ENCODE results near the gene BCL2A1. TPM values are rescaled to one million over a fixed set of nuclear protein-coding genes. Genes with fewer than 3 reads are reported as not detected.

The BCL2A1 gene
- total and polyA plus RNA-seq, 2 donors (not counting 1 experiment from before 2014, with no cell fraction given): 33.8 to 49.2 TPM

DNA sequence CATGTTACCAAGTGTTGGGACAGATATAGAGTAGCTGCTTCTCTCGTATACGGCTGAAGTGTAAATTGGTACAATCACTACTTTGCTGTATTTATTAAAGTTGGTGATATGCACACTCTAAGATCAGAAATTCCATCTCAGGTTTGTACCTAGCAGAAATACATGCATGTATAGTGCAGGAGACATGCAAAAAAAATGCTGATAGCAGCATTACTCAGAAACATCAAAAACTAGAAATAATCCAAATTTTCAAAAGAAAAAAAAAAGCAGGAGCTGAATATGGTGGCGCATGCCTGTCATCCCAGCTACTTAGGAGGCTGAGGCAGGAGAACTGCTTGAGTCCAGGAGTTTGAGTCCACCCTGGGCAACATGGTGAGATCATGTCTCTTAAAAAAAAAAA lies 31.3 kb upstream of the BCL2A1 start:
- Histone ChIP-seq H3K79me2 (ENCODE audit: control insufficient read depth, insufficient read depth, low read length) (no peaks in the 10 kb centered on the region), H3K27ac (ENCODE audit: low read length in 2 of 2) (no peak overlapping the region), H3K4me2 (replicated peaks; ENCODE audit: low read depth, low read length, poor library complexity, severe bottlenecking) (no peak overlapping the region), H3K9ac (ENCODE audit: low read length) (no peak overlapping the region), H2AFZ (ENCODE audit: insufficient read depth, low read depth, low read length, poor library complexity, severe bottlenecking) (no peak overlapping the region), H4K20me1 (ENCODE audit: control insufficient read depth, insufficient read depth, low read length, poor library complexity, severe bottlenecking) (no peaks in the 10 kb centered on the region), H3K36me3 (replicated peaks in 1 of 2; ENCODE audit: control extremely low read depth in 1 of 2, control insufficient read depth in 1 of 2, extremely low read depth in 1 of 2, insufficient read depth in 2 of 2, low read length in 1 of 2) (no peaks in the 10 kb centered on the region), H3K4me1 (ENCODE audit: control insufficient read depth in 2 of 2, insufficient read depth in 2 of 2, low read length in 2 of 2) (no peaks in the 10 kb centered on the region), H3K27me3 (replicated peaks in 1 of 4; ENCODE audit: control extremely low read depth in 1 of 4, control insufficient read depth in 3 of 4, insufficient read depth in 4 of 4, low read length in 3 of 4) (no peaks in the 10 kb centered on the region), H3K9me3 (ENCODE audit: control extremely low read depth in 1 of 3, control insufficient read depth in 2 of 3, insufficient read depth in 1 of 3, low read length in 2 of 3) (no peaks in the 10 kb centered on the region), H3K4me3 (ENCODE audit: control extremely low read depth in 1 of 5, extremely low read depth in 1 of 5, insufficient read depth in 1 of 5, low read depth in 2 of 5, low read length in 4 of 5) (no peak overlapping the region)
- CTCF ChIA-PET: interaction anchor here (0.7 to 1.8 kb wide), 2 partner anchors 9 to 616 kb away, joined by 4 to 5 read pairs; no protein-coding TSS in a partner anchor
- DNase-seq: no peak
- H3K4me1 Mint-ChIP-seq: peaks cover 8% of the 10 kb centered on the region
- WGBS (ENCODE audit: insufficient coverage): no CpG with 5 or more reads among the region's 3 CpGs
- no peak overlapping the region for H3K27ac Mint-ChIP-seq
- ATAC-seq (ENCODE audit: low read depth): no peak
- intact Hi-C loops (cut with micrococcal nuclease): no loop called here
- TF ChIP-seq, protein P1, sequence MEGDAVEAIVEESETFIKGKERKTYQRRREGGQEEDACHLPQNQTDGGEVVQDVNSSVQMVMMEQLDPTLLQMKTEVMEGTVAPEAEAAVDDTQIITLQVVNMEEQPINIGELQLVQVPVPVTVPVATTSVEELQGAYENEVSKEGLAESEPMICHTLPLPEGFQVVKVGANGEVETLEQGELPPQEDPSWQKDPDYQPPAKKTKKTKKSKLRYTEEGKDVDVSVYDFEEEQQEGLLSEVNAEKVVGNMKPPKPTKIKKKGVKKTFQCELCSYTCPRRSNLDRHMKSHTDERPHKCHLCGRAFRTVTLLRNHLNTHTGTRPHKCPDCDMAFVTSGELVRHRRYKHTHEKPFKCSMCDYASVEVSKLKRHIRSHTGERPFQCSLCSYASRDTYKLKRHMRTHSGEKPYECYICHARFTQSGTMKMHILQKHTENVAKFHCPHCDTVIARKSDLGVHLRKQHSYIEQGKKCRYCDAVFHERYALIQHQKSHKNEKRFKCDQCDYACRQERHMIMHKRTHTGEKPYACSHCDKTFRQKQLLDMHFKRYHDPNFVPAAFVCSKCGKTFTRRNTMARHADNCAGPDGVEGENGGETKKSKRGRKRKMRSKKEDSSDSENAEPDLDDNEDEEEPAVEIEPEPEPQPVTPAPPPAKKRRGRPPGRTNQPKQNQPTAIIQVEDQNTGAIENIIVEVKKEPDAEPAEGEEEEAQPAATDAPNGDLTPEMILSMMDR (IDR thresholded peaks at IDR 0.05): no peak
- no peak for TF ChIP-seq EZH2 (IDR thresholded peaks at IDR 0.05; ENCODE audit: borderline replicate concordance, insufficient read depth, low read depth, low read length, poor library complexity, severe bottlenecking)
- H3K27me3 Mint-ChIP-seq: no peaks in the 10 kb centered on the region
- no peaks in the 10 kb centered on the region for H3K9me3 Mint-ChIP-seq (ENCODE audit: insufficient read depth)
- H3K4me3 Mint-ChIP-seq: no peak overlapping the region
- POLR2A ChIA-PET: interaction anchor here (0.6 to 0.7 kb wide), 3 partner anchors 13 to 58 kb away, joined by 5 to 9 read pairs (median 7); no protein-coding TSS in a partner anchor

DNA sequence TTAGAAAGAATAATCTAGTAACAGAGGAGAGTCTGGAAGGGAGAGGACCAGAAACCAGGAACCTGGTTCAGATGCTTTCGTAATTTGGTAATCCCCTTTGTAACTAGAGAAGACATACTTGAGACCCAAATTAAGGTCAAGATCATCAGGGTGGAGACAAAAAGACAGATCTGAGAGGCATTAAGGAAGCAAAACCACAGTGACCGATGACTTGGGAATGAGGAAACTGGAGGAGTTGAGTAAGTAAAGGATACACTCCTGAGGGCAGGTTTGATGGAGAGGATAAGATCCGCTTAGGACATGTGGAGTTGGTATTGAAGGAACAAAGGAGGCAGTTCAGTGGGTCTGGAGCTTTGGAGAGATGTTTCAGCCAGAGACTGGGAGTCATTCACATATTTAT lies 23.6 kb upstream of the BCL2A1 start:
- Histone ChIP-seq H3K36me3 (replicated peaks in 1 of 2; ENCODE audit: control extremely low read depth in 1 of 2, control insufficient read depth in 1 of 2, extremely low read depth in 1 of 2, insufficient read depth in 2 of 2, low read length in 1 of 2) (no peaks in the 10 kb centered on the region), H3K9ac (ENCODE audit: low read length) (no peak overlapping the region), H3K9me3 (ENCODE audit: control extremely low read depth in 1 of 3, control insufficient read depth in 2 of 3, insufficient read depth in 1 of 3, low read length in 2 of 3) (no peaks in the 10 kb centered on the region), H3K4me2 (replicated peaks; ENCODE audit: low read depth, low read length, poor library complexity, severe bottlenecking) (no peak overlapping the region), H3K27me3 (replicated peaks in 1 of 4; ENCODE audit: control extremely low read depth in 1 of 4, control insufficient read depth in 3 of 4, insufficient read depth in 4 of 4, low read length in 3 of 4) (no peaks in the 10 kb centered on the region), H3K79me2 (ENCODE audit: control insufficient read depth, insufficient read depth, low read length) (peaks cover 5% of the 10 kb centered on the region), H2AFZ (ENCODE audit: insufficient read depth, low read depth, low read length, poor library complexity, severe bottlenecking) (no peak overlapping the region), H3K27ac (ENCODE audit: low read length in 2 of 2) (no peak overlapping the region), H4K20me1 (ENCODE audit: control insufficient read depth, insufficient read depth, low read length, poor library complexity, severe bottlenecking) (no peaks in the 10 kb centered on the region), H3K4me3 (ENCODE audit: control extremely low read depth in 1 of 5, extremely low read depth in 1 of 5, insufficient read depth in 1 of 5, low read depth in 2 of 5, low read length in 4 of 5) (no peak overlapping the region), H3K4me1 (ENCODE audit: control insufficient read depth in 2 of 2, insufficient read depth in 2 of 2, low read length in 2 of 2) (peaks cover 0 to 5% of the 10 kb centered on the region in 2 donors)
- DNase-seq (no peak), ATAC-seq (ENCODE audit: low read depth) (no peak)
- Mint-ChIP-seq H3K27ac (no peak overlapping the region), H3K4me1 (peaks cover 19% of the 10 kb centered on the region), H3K4me3 (no peak overlapping the region), H3K27me3 (no peaks in the 10 kb centered on the region), H3K9me3 (ENCODE audit: insufficient read depth) (no peaks in the 10 kb centered on the region)
- ChIA-PET POLR2A (interaction anchor here (0.7 kb wide), 1 partner anchor 71 kb away, joined by 5 read pairs; no protein-coding TSS in a partner anchor), CTCF (interaction anchor here (0.7 to 4.4 kb wide), 6 partner anchors 85 to 609 kb away, joined by 3 to 40 read pairs (median 3); partner anchors contain the start of gene MTHFS)
- TF ChIP-seq, protein P1 (IDR thresholded peaks at IDR 0.05): no peak
- no peak for TF ChIP-seq EZH2 (IDR thresholded peaks at IDR 0.05; ENCODE audit: borderline replicate concordance, insufficient read depth, low read depth, low read length, poor library complexity, severe bottlenecking)
- intact Hi-C loops (cut with micrococcal nuclease): no loop called here
- 85% methylated on average over 3 of the region's 3 CpGs for WGBS (ENCODE audit: insufficient coverage)

Measured in B cell (primary cell).